Stimulated activated CD8-positive, alpha-beta memory T cell treated with anti-CD3 and anti-CD28 coated beads, Interleukin-7, amount 100 ng/mL, for 4 hours (primary cell): Measurements from ENCODE around the gene VASH2.
"Not testable (repeated sequence)": the region's sequence is repeated elsewhere in the genome, so short reads cannot be mapped to it uniquely, and the experiment has no call there.

ENCODE experiments used
- DNase-seq, 2 donors: peaks; one replicate each; pipeline ENCODE4 v3.0.0-alpha.2; 2020; ENCODE audit warnings: low read depth in 2 of 2

Gene VASH2

DNA sequence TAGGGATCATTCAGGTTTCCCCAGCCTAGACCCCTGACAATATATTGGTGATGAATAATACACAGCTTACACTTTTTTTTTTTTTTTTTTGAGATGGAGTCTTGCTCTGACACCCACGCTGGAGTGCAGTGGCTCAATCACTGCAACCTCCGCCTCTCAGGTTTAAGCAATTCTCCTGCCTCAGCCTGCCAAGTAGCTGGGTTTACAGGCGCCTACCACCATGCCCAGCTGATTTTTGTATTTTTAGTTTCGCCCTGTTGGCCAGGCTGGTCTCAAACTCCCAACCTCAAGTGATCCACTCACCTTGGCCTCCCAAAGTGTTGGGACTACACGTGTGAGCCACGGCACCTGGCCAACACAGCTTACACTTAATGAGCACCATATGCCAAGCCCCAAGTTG lies 7.2 kb downstream of the VASH2 start:
- DNase-seq = no peak

DNA sequence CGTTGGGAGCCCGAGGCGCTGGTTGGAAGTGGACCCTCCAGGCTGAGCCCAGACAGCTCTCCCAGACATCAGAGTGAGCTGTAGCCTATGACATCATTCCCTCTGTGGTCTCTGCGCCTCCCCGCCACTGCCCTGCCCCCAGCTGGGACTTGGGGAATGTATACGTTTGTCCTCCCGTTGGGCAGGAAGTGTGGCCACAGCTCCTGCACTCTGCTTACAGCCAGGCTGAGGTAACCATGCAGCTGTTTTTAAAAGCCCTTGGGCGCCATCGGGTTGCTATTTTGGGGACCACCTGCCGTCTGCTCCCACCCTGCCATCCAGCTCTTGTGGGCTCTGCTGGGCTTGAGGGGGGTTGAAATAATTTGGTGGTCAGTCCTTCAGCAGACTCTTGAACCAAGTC lies 7.8 kb downstream of the VASH2 start:
- no peak for DNase-seq

DNA sequence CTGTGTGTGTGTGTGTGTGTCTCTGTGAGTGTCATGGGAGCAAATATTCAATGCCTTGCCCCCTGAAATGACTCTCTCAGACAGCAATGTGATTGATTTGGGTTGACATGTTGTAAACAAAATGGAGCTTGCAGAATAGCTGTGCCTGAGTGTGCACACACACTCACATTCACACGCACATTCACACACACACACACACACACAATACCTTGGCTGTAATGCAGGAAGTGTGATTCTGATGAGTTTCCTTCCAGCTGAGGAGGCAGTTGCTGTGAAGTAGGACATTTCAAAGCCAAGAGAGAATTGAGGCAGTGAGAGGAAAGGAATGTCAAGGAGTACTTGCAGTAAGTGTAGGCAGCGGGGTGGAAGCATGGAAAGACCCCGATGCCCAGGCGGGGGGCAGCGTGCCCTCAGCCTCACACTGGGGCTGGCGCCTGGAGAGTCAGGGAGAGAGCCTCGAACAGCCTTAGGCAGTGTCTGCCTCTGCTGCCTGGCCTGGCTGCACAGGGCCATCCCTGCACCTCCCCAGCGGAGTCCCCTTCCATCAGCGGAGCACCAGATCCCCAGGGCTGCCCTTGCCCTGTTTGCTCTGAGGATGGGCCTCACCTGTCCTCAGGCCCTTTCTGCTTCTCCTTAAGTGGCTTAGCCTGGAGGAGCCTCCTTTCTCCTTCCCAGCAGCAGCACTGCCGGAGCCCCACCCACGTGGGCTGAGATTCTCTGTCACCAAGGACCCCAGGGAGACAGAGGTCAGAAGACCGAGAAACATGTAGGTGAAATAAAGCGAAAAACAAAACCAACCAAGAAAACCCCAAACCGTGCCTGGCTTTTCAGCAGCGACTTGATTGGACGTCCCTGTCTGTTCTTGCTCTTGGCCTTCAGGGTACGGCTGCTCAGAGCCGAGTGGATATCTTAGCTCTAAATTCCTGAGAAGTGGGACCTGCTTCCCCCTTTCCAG lies 9.2 kb downstream of the VASH2 start:
- no peak for DNase-seq

DNA sequence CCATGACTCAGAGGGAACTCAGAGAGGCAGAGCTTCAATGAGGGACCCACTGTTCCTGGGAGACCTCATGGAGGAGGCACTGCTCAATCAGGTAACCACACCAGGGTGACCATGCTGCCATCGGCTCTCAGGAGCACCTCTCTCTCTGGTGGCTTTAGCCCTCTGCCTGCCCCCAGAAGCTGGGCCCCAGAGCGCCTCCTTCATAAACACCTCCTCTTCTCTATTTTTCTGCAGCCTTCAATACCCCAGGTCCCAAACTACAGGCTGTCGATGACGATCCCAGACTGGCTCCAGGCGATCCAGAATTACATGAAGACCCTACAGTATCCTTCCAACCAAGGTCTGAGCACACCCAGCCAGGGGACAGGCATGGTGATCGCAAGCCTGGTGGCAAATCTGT lies 10.6 kb downstream of the VASH2 start:
- no peak for DNase-seq

DNA sequence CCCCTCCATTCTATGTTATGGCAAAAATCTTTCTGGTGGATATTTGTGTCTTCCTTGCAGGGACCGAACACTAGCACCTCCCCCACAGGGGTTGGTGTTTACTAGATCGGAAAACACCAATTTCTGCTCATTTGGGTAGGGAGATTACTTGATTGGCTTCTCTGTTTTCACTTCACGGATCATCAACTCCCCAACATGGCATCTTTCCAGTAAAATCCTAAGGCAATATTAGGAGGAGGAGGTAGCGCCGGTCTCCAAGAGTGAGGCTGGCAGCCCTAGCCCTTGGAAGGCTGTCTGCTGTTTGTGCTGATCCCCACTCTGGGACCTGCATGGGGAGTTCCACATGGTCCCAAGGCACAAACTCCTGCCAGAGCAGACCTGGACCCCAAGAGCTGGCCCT lies 12.2 kb downstream of the VASH2 start:
- DNase-seq = no peak

DNA sequence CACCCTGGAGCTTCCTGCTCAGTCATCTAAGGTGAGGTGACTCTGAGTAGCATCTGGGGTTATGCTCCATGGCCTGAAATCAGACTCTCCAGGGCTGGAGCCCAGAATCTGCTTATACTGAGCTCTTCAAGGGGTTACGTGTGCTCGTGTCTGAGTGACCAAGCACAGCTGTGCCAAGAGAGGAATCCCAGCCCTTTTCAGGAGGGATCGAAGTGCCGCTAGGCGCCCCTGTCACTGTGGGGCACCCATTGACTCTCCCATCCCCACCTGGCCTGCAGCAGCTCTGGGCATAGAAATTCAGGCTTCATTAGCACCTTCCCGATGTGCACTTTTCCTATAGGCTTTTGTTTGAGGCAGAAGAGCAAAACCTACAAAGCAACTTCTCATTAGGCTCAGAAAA lies 13.8 kb downstream of the VASH2 start:
- DNase-seq = no peak

DNA sequence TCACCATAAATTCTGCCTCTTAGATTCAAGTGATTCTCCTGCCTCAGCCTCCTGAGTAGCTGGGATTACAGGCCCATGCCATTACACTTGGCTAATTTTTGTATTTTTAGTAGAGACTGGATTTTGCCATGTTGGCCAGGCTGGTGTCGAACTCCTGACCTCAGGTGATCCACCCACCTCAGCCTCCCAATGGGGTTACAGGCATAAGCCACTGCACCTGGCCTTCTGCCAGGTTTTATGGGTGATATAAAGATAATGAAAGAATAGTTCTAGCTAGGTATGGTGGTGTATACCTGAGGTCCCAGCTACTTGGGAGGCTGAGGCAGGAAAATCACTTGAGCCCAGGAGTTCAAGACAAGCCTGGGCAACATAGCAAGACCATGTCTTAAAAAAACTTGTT lies 14.7 kb downstream of the VASH2 start:
- DNase-seq = not testable (repeated sequence)

DNA sequence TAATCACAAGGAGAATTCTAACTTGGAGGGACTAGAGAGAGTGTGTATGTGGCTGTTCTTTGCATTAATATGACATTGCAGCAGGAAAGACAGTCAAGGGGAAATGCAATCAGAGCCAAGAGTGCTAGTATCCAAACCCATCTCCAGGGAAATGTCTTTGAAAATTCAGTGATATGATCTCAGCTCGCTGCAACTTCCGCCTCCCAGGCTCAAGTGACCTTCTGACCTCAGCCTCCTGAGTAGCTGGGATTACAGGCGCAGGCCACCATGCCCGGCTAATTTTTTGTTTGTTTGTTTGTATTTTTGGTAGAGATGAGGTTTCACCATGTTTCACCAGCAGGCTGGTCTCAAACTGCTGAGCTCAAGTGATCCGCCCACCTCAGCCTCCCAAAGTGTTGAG lies 16.3 kb downstream of the VASH2 start:
- no peak for DNase-seq

DNA sequence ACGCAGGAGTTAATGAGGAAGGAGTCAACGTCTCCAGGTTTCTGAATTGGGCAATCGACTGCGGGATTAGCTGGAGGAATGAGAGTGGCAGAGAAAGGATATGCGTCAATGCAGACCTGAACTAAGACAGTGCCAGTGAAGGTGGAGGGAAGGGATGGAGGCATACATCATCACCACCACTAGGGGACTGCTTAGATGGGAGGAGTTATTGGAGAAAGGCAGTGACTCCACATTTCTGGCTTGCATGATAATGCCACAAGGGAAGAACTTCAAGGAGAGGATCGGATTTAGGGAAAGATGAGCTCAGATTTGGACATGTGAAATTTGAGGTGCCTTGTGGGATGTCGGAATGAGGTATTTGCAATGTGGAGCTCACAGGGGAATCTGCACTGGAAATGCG lies 17.5 kb downstream of the VASH2 start:
- DNase-seq = no peak

DNA sequence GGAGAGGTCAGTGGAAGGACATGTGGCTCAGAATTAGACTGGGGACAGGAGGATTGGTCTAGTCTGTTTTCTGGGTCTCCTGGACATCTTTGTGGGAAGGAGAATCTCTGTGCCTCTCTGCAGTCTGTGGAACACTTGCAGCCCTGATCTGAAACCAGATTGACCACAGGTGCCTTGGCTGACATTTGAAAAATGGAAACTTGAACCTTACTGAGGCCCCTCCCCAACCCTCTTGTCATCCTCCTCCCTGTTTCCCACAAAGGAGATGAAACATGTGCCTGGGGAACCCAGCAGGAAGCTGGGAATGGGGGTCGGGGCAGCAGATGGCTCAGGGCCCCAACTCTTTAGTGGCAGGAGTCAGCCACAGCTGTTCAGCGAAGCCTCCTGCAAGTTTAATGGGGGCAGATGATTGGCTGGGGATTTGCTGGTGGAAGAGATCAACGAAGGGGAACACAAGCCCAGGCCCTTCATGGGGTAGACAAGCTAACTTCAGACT lies 18.1 kb downstream of the VASH2 start:
- no peak for DNase-seq

DNA sequence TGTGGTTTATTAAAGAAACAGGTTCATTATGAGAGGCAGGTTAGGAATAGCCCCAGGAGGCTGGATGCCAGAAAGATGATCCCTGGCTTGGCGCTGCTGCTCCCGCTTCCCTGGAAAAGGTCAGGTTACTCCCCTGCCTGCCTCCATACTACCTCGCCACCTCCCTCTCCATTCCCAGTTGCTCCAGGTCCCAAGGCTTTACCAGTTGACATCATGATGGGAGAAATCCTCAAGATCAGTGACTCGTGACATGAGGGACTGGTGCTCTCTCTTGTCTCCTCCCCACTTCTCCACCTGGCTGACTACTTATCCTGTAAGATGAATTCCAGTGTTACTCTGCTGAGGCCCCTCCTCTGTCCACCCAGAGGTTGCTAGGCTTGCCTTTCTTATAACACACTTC lies 19.7 kb downstream of the VASH2 start:
- DNase-seq = no peak

DNA sequence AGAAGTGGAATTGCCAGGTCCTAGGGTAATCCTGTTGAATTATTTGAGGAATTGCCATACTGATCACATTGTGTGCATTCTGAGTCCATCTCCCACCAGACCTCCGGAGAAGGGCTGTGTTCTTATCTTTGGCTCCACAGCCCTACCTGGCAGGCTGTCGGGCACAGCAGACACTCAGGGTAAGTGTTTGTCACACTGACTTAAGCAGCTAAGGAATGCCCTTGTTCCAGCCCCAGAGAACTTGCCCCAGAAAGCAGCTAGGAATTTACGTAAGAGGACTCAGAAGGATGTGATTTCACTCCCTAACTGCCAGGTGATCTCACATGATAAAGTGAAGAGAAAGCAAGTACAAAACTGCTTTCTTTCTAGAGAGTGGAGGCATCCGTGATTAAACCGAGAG lies 21.0 kb downstream of the VASH2 start:
- DNase-seq = no peak

DNA sequence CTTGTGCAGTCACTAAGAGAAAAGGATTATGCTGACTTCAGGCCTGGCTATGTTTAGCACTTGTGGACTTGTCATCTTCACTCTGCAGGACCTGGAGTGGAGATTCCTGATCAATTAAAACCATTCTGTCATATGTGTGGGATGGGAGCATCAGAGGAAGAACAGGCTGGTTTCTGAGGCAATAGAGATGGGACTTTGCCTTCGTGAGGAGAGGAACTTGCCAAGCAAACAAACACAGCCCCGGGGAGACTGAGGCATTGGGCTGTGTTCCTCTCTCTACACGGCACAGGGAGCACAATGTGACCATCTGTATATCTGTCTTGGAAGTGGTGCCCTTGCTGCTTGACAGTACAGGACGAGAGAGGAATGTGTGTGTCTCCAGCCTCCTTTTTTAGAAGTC lies 23.1 kb downstream of the VASH2 start:
- DNase-seq = no peak

DNA sequence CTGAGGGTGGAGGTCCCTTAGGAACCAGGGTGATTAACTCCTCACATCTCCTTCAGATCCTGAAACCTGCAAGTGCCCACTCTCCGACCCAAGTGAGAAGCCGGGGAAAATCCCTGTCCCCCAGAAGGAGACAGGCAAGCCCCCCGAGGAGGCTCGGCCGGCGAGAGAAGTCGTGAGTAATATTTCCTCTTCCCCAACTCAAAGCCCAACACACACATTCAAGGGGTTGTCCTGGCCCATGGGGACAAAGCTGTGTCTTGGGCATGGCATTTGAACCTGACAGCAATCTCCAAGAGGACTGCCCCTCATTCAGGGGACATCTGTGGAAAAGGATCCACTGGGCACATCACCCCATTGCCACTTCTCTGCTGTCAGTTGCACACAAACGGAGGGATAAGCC lies 23.6 kb downstream of the VASH2 start:
- DNase-seq = no peak

DNA sequence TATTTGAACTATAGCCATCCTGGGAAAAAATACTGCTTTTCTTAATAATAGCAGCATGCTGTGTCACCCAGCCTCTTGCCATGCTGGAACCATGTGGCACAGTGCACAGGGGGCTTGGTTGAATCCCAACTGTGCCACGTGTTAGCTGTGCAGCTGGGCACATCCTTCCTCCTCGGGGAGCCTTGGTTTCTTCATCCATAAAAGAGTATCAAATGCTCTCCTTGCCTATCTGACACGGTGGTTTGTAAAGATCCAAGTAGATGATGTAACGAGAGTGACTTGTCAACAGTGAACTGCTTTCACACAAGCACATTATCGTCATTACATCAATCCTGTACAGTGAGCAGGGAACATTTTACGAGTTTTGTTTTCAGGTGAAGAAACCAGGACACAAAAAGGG lies 24.4 kb downstream of the VASH2 start:
- DNase-seq = no peak

DNA sequence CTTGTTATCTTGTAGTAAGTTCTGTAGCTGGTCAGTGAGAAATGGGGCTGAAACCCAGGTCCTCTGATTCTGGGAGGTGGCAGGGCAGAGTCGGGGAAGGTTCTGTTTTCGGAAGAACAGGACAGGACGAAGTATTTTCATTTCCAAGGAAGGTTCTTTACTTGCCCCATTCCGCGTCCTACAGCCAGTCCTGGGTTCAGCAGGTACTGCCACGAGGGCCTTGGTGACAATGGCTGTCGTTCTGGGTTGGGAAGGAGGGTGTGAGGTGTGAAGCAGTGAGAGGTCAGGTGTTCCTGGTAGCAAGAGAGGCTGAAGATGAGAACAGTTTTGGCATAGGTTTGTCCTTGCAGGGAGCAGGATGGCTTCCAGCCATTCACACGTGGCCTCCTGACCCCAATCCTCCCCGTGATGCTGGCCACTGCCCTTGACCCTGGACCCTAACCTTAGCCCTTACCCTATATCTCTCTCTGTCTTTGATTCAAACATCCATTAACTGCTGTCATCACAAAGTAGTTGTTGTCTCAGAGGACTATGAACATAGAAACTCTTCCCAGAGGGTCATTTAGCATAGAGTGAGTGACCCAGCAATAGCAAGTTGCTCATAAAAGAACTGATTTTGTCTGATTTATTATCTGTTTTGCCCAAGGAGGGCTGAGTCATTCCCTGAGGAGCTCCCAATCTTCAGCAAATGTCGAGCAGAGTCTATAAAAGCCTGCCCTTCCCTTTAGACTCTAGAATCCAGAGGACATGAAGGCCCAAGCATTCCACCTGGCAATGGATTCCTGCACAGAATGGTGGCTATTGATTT lies 25.0 kb downstream of the VASH2 start:
- DNase-seq = no peak

DNA sequence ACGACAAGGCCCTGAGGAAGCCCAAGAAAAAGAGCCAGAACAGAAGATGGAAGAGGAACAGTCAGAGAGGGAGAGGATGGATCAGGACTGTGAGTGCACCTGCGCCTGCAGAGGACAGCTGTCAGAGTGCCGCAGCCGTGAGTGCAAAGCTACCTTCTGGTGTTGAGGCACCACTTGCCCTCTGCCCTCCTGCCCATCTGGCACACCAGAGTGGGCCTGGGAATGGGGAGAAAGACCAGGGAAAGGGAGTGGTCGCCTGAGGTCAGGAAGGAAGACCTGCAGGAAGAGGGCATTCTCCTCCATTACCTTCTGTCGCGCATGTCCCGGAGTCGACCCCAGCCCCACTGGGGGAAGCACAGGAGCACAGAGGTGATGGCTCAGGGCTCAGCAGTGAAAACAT lies 26.2 kb downstream of the VASH2 start:
- no peak for DNase-seq

DNA sequence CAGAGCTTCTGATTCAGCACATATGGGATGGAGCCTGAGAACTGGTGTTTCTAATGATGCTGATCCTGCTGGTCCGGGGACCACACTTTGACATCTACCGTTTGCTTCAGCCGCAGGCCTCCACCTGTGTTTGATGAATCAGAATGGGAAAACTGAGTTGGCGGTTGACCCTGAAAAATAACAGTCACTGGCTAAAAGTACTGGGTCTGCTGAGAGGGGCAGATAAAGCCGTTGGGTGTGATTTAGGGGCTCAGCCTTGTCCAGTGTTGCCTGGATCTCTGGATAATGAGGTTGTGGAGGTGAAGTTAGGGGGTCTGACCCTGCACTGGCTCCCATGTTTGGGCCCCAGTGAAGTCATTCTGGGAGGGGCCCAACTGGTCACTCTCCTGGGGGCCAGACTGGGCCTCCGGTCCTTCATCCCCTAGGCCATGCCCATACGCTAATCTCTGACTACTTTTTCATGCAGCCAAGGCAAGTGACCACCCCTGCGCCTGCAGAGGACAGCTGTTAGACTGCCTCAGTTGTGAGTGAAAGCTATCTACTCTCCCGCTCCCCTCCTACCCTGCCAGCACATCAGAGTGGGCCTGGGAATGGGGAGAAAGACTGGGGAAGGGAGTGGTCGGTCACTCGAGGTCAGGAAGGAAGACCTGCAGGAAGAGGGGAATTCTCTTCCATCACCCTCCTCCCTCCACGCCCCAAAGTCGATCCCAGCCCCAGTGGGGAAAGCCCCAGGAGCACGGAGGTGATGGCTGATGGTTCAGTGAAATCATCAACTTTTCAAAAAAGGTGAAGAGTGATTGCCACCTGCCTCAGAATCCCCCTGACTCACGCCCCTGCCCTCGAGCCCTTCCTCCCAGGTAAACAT lies 27.7 kb downstream of the VASH2 start:
- no peak for DNase-seq

DNA sequence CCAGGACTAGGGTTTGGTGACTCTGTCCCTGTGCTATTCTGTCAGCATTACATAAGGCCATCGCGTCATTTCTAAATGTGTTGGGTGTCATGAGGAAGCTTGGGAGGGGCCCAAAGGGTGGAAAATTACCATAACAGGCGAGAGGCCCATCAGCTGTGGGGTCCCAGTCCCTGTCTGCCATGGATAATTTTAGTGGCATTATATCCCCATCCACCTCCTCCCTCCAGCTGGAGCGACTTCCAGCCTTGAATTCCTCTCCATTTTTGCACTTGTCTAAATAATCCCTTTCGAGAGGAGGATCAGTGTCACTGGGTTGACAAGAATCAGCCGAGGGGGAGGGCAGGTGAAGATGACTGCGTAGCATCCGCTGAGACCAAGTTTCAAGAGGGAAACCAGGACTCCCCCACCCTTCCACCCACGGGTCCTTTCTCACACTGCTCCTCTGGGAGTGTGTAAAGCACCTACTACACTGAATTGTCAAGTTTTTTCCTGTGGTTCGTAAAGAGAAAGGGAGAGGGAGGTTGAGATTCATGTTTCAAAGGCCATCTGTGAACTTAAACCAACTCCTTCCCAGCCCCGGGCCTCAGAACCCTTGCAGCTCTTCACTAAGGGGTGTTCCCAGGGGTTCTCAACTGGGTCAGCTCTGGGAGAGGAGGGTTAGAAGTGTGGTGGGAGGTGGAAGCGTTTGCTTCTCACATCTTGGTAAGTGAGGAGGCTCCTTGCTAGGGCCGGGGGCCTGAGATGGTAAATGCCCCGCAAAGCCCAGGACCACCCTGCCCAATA lies 29.2 kb downstream of the VASH2 start:
- DNase-seq = no peak

DNA sequence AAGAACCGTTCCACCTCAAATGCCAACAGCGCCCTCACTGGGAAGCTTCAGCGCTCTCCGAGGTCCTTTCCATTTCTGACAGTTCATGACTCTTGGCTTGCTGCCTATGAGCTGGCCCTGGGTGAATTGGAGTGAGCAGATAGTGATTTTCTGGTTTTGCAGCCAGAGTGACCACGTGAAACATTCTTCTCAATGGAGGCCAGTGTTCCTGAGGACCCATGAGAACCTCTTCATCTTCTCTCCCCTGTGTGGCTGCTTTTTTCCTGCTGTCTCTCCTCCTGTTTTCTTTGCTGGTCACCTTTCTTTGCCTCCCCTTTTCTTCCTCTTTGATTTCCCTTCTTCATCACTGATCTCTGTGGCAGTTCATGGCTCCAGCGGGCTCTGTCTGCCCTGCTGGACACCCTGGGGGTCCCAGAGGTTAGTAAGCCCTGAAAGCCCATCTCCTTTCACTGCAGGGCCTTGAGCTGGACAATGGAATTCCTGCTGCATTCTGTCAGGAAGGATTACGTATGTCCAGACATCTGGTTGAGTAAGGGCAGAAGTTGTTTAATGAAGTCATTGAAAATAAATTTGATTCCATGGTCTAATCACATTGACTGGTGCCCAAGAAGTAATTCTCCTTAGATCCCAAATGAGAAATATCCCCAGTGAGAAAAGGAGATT lies 29.9 kb downstream of the VASH2 start:
- no peak for DNase-seq
